ENCODE results near the gene SLC26A5.

SLC26A5 gene

GRCh38 chr7:103439661-103440060 lies 6.3 kb downstream of the SLC26A5 start:
- no peaks in the 10 kb centered on the region for H3F3A ChIP-seq (ENCODE audit: low read depth)
- no peaks in the 10 kb centered on the region for H3K79me2 ChIP-seq (ENCODE audit: insufficient read depth, low read length)
- no peak overlapping the region for H3K4me2 ChIP-seq (ENCODE audit: low read depth, low read length, poor library complexity, severe bottlenecking)
- H4K20me1 ChIP-seq (ENCODE audit: insufficient read depth, low read length, poor library complexity, severe bottlenecking) = no peaks in the 10 kb centered on the region
- no peaks in the 10 kb centered on the region for H3K4me1 ChIP-seq (ENCODE audit: insufficient read depth, low read length, poor library complexity, severe bottlenecking)
- H3K27me3 ChIP-seq (ENCODE audit: insufficient read depth, low read length, poor library complexity, severe bottlenecking) = peaks cover 14% of the 10 kb centered on the region
- TF ChIP-seq EZH2phosphoT487 (IDR thresholded peaks at IDR 0.05; ENCODE audit: borderline replicate concordance) (no peak), CTCF (conservative IDR thresholded peaks at IDR 0.05; ENCODE audit: low read length) (no peak)
- H3K9me2 ChIP-seq (replicated peaks; ENCODE audit: low read depth, low read length) = no peaks in the 10 kb centered on the region
- no peak overlapping the region for H3K4me3 ChIP-seq (ENCODE audit: low read length, poor library complexity, severe bottlenecking)
- H3K9me3 ChIP-seq (ENCODE audit: insufficient read depth, low read depth, low read length) = no peaks in the 10 kb centered on the region
- H3K36me3 ChIP-seq (ENCODE audit: insufficient read depth, low read length) = no peaks in the 10 kb centered on the region
- no peak overlapping the region for H3K9ac ChIP-seq (ENCODE audit: low read depth, low read length, poor library complexity, severe bottlenecking)
- no peak overlapping the region for H2AFZ ChIP-seq (ENCODE audit: low read length)

DNA sequence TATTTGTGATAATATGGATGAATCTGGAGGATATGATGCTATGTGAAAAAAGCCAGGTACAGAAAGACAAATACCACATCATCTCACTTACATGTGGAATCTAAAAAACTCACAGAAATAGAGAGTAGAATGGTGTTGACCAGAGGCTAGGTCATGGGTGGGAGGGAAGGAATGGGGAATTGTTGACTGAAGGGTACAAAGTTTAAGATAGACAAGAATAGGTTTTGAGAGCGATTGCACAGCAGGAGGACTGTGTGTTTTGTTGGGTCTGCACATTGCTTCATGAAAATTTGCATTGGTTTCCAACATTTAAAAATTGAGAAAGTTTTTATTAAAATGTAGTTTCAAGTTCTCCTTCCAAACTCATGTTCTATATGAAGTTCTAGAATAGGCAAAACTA lies 8.4 kb downstream of the SLC26A5 start:
- Histone ChIP-seq H2AFZ (ENCODE audit: low read length) (no peak overlapping the region), H3K36me3 (ENCODE audit: insufficient read depth, low read length) (no peaks in the 10 kb centered on the region), H3F3A (ENCODE audit: low read depth) (no peaks in the 10 kb centered on the region), H3K4me2 (ENCODE audit: low read depth, low read length, poor library complexity, severe bottlenecking) (no peak overlapping the region), H3K4me3 (ENCODE audit: low read length, poor library complexity, severe bottlenecking) (no peak overlapping the region), H3K4me1 (ENCODE audit: insufficient read depth, low read length, poor library complexity, severe bottlenecking) (no peaks in the 10 kb centered on the region), H3K79me2 (ENCODE audit: insufficient read depth, low read length) (no peaks in the 10 kb centered on the region), H3K9me2 (replicated peaks; ENCODE audit: low read depth, low read length) (no peaks in the 10 kb centered on the region), H3K9ac (ENCODE audit: low read depth, low read length, poor library complexity, severe bottlenecking) (no peak overlapping the region), H3K9me3 (ENCODE audit: insufficient read depth, low read depth, low read length) (no peaks in the 10 kb centered on the region), H3K27me3 (ENCODE audit: insufficient read depth, low read length, poor library complexity, severe bottlenecking) (peaks cover 14% of the 10 kb centered on the region), H4K20me1 (ENCODE audit: insufficient read depth, low read length, poor library complexity, severe bottlenecking) (no peaks in the 10 kb centered on the region)
- TF ChIP-seq EZH2phosphoT487 (IDR thresholded peaks at IDR 0.05; ENCODE audit: borderline replicate concordance) (no peak), CTCF (conservative IDR thresholded peaks at IDR 0.05; ENCODE audit: low read length) (no peak)

DNA sequence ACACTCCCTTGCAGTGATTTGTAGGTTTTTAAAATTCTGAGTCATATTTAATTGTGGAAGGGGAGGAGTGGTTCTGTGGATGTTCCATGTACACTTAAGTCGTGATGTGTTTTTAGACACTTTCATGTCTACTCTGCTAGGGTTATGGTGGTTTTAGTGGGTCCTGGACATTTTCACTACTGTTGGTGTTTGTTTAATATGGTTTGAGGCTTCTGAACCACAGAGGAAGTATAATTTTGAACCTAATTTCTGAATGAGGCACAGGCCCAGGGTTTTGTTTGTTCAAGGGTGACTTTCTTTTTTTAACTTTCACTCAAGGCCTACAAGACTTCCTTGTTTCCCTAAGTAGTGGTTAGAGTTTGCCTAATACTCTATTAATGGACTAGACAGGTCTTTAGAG lies 13.3 kb downstream of the SLC26A5 start:
- Histone ChIP-seq H3K4me2 (ENCODE audit: low read depth, low read length, poor library complexity, severe bottlenecking) (no peak overlapping the region), H3K9me2 (replicated peaks; ENCODE audit: low read depth, low read length) (no peaks in the 10 kb centered on the region), H3K36me3 (ENCODE audit: insufficient read depth, low read length) (no peaks in the 10 kb centered on the region), H3K9ac (ENCODE audit: low read depth, low read length, poor library complexity, severe bottlenecking) (no peak overlapping the region), H3F3A (ENCODE audit: low read depth) (no peaks in the 10 kb centered on the region), H3K27me3 (ENCODE audit: insufficient read depth, low read length, poor library complexity, severe bottlenecking) (no peaks in the 10 kb centered on the region), H3K4me1 (ENCODE audit: insufficient read depth, low read length, poor library complexity, severe bottlenecking) (no peaks in the 10 kb centered on the region), H3K9me3 (ENCODE audit: insufficient read depth, low read depth, low read length) (no peaks in the 10 kb centered on the region), H3K79me2 (ENCODE audit: insufficient read depth, low read length) (no peaks in the 10 kb centered on the region), H3K4me3 (ENCODE audit: low read length, poor library complexity, severe bottlenecking) (no peak overlapping the region), H2AFZ (ENCODE audit: low read length) (no peak overlapping the region), H4K20me1 (ENCODE audit: insufficient read depth, low read length, poor library complexity, severe bottlenecking) (no peaks in the 10 kb centered on the region)
- TF ChIP-seq CTCF (conservative IDR thresholded peaks at IDR 0.05; ENCODE audit: low read length) = no peak
- no peak for TF ChIP-seq EZH2phosphoT487 (IDR thresholded peaks at IDR 0.05; ENCODE audit: borderline replicate concordance)

Measured in Loucy (cell line).